HEK293 (cell line): ENCODE results near the gene HEMGN.

ENCODE experiments used
- EGR2 ChIP-seq: fragments of 450-650 bp; formaldehyde crosslinking; IDR thresholded peaks from 2 replicates; pipeline ENCODE4 v1.5.1; 2016; ENCODE audit warnings: low read depth, missing biosample characterization, missing genetic modification characterization
- MEIS1 ChIP-seq: sonication (generic); formaldehyde crosslinking; IDR thresholded peaks from 2 replicates; pipeline ENCODE4 v1.8.1; 2022; ENCODE audit warnings: missing genetic modification reagents, mild to moderate bottlenecking, borderline replicate concordance
- MYNN ChIP-seq: fragments of 450-650 bp; formaldehyde crosslinking; IDR thresholded peaks from 2 replicates; pipeline ENCODE4 v1.5.1; 2016; ENCODE audit warnings: missing biosample characterization, missing genetic modification characterization, borderline replicate concordance
- MZF1 ChIP-seq: fragments of 450-650 bp; formaldehyde crosslinking; IDR thresholded peaks from 2 replicates; pipeline ENCODE4 v1.5.1; 2017; ENCODE audit warnings: missing biosample characterization, missing genetic modification characterization, borderline replicate concordance
- SALL2 ChIP-seq: fragments of 450-650 bp; formaldehyde crosslinking; IDR thresholded peaks from 2 replicates; pipeline ENCODE4 v1.5.0; 2017; ENCODE audit warnings: missing biosample characterization, mild to moderate bottlenecking, missing genetic modification characterization, borderline replicate concordance
- TCF7L2 ChIP-seq: IDR thresholded peaks from 2 replicates; pipeline ENCODE4 v1.6.1; 2011; ENCODE audit warnings: low read depth, mild to moderate bottlenecking, inconsistent platforms, low read length, moderate library complexity, borderline replicate concordance
- WT1 ChIP-seq: fragments of 450-650 bp; formaldehyde crosslinking; IDR thresholded peaks from 2 replicates; pipeline ENCODE4 v1.5.1; 2016; ENCODE audit warnings: missing biosample characterization, missing genetic modification characterization
- ZFP41 ChIP-seq: fragments of 450-650 bp; formaldehyde crosslinking; IDR thresholded peaks from 2 replicates; pipeline ENCODE4 v1.5.1; 2016; ENCODE audit warnings: missing biosample characterization, missing genetic modification characterization, borderline replicate concordance
- ZNF112 ChIP-seq: fragments of 450-650 bp; formaldehyde crosslinking; IDR thresholded peaks from 2 replicates; pipeline ENCODE4 v1.5.0; 2017; ENCODE audit warnings: missing biosample characterization, missing genetic modification characterization
- ZNF121 ChIP-seq: fragments of 450-650 bp; formaldehyde crosslinking; IDR thresholded peaks from 2 replicates; pipeline ENCODE4 v1.5.1; 2016; ENCODE audit warnings: missing biosample characterization, missing genetic modification characterization
- ZNF138 ChIP-seq: fragments of 450-650 bp; formaldehyde crosslinking; IDR thresholded peaks from 2 replicates; pipeline ENCODE4 v1.5.1; 2016; ENCODE audit warnings: missing biosample characterization, missing genetic modification characterization, borderline replicate concordance
- ZNF146 ChIP-seq: fragments of 450-650 bp; formaldehyde crosslinking; IDR thresholded peaks from 2 replicates; pipeline ENCODE4 v1.5.1; 2016; ENCODE audit warnings: missing biosample characterization, missing genetic modification characterization
- ZNF16 ChIP-seq: fragments of 450-650 bp; formaldehyde crosslinking; IDR thresholded peaks from 2 replicates; pipeline ENCODE4 v1.5.1; 2016; ENCODE audit warnings: low read depth, missing biosample characterization, missing genetic modification characterization
- ZNF184 ChIP-seq: fragments of 450-650 bp; IDR thresholded peaks from 2 replicates; pipeline ENCODE4 v1.5.1; 2018; ENCODE audit warnings: missing biosample characterization, mild to moderate bottlenecking, missing genetic modification characterization
- ZNF2 ChIP-seq: fragments of 450-650 bp; formaldehyde crosslinking; IDR thresholded peaks from 2 replicates; pipeline ENCODE4 v1.5.1; 2016; ENCODE audit warnings: missing biosample characterization, missing genetic modification characterization
- ZNF223 ChIP-seq: fragments of 450-650 bp; formaldehyde crosslinking; IDR thresholded peaks from 2 replicates; pipeline ENCODE4 v1.5.1; 2016; ENCODE audit warnings: missing biosample characterization, missing genetic modification characterization
- ZNF23 ChIP-seq: fragments of 450-650 bp; formaldehyde crosslinking; IDR thresholded peaks from 2 replicates; pipeline ENCODE4 v1.5.1; 2016; ENCODE audit warnings: missing biosample characterization, missing genetic modification characterization, borderline replicate concordance
- ZNF311 ChIP-seq: fragments of 450-650 bp; formaldehyde crosslinking; IDR thresholded peaks from 2 replicates; pipeline ENCODE4 v1.5.1; 2017; ENCODE audit warnings: missing biosample characterization, missing genetic modification characterization, borderline replicate concordance
- ZNF510 ChIP-seq: fragments of 450-650 bp; formaldehyde crosslinking; IDR thresholded peaks from 2 replicates; pipeline ENCODE4 v1.5.1; 2018; ENCODE audit warnings: mild to moderate bottlenecking, missing genetic modification characterization, missing biosample characterization; ENCODE audit not compliant: insufficient replicate concordance
- ZNF600 ChIP-seq: fragments of 450-650 bp; formaldehyde crosslinking; IDR thresholded peaks from 2 replicates; pipeline ENCODE4 v1.5.1; 2016; ENCODE audit warnings: missing biosample characterization, missing genetic modification characterization
- ZNF654 ChIP-seq: fragments of 450-650 bp; formaldehyde crosslinking; IDR thresholded peaks from 2 replicates; pipeline ENCODE4 v1.5.1; 2016; ENCODE audit warnings: low read depth, missing biosample characterization, missing genetic modification characterization
- ZNF76 ChIP-seq: fragments of 450-650 bp; formaldehyde crosslinking; IDR thresholded peaks from 2 replicates; pipeline ENCODE4; 2016; ENCODE audit warnings: low read depth, missing biosample characterization, missing genetic modification characterization, borderline replicate concordance
- ZSCAN16 ChIP-seq: fragments of 450-650 bp; formaldehyde crosslinking; IDR thresholded peaks from 2 replicates; pipeline ENCODE4 v1.5.1; 2016; ENCODE audit warnings: missing biosample characterization, missing genetic modification characterization
- TF ChIP-seq, protein P1 (sequence below): fragments of 450-650 bp; formaldehyde crosslinking; IDR thresholded peaks from 2 replicates; pipeline ENCODE4 v1.5.1; 2017; ENCODE audit warnings: missing biosample characterization, missing genetic modification characterization
- TF ChIP-seq, protein P2 (sequence below): fragments of 450-650 bp; formaldehyde crosslinking; IDR thresholded peaks from 2 replicates; pipeline ENCODE4 v1.5.1; 2016; ENCODE audit warnings: missing biosample characterization, missing genetic modification characterization
- TF ChIP-seq, protein P3 (sequence below): fragments of 450-650 bp; formaldehyde crosslinking; IDR thresholded peaks from 2 replicates; pipeline ENCODE4 v1.5.1; 2016; ENCODE audit warnings: missing biosample characterization, missing genetic modification characterization
- TF ChIP-seq, protein P4 (sequence below): fragments of 450-650 bp; formaldehyde crosslinking; conservative IDR thresholded peaks from 2 replicates; pipeline ENCODE4 v1.5.1; 2016; ENCODE audit warnings: low read depth, missing biosample characterization, missing genetic modification characterization
- TF ChIP-seq, protein P5 (sequence below): IDR thresholded peaks from 2 replicates; pipeline ENCODE4 v1.6.1; 2011; ENCODE audit warnings: mild to moderate bottlenecking, low read depth, low read length, borderline replicate concordance

Gene HEMGN

DNA sequence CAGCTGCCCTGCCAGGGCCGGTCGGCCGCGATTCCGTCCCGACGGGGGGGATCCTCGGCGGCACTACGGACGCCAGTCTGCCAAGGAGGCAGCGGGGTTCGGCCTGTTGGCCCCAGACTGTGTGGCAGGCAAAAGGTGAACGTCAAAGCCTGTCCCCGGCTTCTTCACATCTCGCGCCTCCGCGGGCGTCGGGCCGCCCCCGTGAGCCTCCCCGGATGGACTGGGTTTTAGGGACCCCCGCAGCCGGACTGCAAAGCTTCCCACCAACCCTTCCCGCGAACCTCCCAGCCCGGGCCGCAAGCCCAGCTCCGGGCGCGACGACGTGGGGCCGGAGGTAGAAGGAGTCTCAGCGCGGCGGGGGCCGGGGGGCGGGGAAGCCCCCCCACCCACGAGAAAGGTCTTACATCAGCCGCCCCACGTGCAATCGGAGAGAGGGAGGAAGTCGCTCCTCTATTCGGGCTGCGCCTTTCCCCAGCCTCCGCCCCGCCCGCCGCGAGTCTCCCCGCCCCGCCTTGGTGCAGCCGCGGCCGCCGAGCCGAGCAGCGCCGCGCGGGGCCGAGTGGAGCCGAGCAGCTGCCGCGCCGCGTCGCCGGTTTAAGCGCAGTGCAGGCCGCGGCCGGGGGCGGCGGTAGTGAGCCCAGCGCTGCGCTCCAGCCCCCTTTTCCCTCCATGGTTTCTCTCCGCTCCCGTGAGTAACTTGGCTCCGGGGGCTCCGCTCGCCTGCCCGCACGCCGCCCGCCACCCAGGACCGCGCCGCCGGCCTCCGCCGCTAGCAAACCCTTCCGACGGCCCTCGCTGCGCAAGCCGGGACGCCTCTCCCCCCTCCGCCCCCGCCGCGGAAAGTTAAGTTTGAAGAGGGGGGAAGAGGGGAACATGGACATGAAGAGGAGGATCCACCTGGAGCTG, 45.0 kb upstream of the HEMGN start, which contains the start of gene ANP32B (continued):
- TF ChIP-seq, protein P1, sequence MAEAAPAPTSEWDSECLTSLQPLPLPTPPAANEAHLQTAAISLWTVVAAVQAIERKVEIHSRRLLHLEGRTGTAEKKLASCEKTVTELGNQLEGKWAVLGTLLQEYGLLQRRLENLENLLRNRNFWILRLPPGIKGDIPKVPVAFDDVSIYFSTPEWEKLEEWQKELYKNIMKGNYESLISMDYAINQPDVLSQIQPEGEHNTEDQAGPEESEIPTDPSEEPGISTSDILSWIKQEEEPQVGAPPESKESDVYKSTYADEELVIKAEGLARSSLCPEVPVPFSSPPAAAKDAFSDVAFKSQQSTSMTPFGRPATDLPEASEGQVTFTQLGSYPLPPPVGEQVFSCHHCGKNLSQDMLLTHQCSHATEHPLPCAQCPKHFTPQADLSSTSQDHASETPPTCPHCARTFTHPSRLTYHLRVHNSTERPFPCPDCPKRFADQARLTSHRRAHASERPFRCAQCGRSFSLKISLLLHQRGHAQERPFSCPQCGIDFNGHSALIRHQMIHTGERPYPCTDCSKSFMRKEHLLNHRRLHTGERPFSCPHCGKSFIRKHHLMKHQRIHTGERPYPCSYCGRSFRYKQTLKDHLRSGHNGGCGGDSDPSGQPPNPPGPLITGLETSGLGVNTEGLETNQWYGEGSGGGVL (tag by site-specific recombination) = peak; percentile 56
- TF ChIP-seq ZNF23 (no peak), ZNF184 (tag by site-specific recombination) (no peak), ZSCAN16 (tag by site-specific recombination) (no peak), ZNF146 (tag by site-specific recombination) (no peak), ZNF510 (tag by site-specific recombination) (no peak), ZFP41 (tag by site-specific recombination) (no peak), ZNF121 (tag by site-specific recombination) (0 out of 2 replicates have a peak, but pooled peaks have one; percentile 53), ZNF76 (tag by site-specific recombination) (peak; percentile 57; the same call in 1 of the 2 replicates), EGR2 (peak; percentile 67), ZNF112 (tag by site-specific recombination) (no peak), SALL2 (tag by site-specific recombination) (no peak), MYNN (tag by site-specific recombination) (no peak), MZF1 (tag by site-specific recombination) (no peak), ZNF311 (no peak), MEIS1 (CRISPR knock-in tag) (no peak), ZNF16 (tag by site-specific recombination) (no peak), ZNF2 (tag by site-specific recombination) (peak; percentile 73), ZNF223 (no peak), ZNF138 (tag by site-specific recombination) (no peak), ZNF654 (no peak), ZNF600 (tag by site-specific recombination) (peak; percentile 54; the same call in 1 of the 2 replicates), TCF7L2 (no peak), WT1 (tag by site-specific recombination) (peak; percentile 54)
- TF ChIP-seq, protein P2, sequence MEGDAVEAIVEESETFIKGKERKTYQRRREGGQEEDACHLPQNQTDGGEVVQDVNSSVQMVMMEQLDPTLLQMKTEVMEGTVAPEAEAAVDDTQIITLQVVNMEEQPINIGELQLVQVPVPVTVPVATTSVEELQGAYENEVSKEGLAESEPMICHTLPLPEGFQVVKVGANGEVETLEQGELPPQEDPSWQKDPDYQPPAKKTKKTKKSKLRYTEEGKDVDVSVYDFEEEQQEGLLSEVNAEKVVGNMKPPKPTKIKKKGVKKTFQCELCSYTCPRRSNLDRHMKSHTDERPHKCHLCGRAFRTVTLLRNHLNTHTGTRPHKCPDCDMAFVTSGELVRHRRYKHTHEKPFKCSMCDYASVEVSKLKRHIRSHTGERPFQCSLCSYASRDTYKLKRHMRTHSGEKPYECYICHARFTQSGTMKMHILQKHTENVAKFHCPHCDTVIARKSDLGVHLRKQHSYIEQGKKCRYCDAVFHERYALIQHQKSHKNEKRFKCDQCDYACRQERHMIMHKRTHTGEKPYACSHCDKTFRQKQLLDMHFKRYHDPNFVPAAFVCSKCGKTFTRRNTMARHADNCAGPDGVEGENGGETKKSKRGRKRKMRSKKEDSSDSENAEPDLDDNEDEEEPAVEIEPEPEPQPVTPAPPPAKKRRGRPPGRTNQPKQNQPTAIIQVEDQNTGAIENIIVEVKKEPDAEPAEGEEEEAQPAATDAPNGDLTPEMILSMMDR = peak; percentile 31; the same call in 1 of the 2 replicates
- TF ChIP-seq, protein P3, sequence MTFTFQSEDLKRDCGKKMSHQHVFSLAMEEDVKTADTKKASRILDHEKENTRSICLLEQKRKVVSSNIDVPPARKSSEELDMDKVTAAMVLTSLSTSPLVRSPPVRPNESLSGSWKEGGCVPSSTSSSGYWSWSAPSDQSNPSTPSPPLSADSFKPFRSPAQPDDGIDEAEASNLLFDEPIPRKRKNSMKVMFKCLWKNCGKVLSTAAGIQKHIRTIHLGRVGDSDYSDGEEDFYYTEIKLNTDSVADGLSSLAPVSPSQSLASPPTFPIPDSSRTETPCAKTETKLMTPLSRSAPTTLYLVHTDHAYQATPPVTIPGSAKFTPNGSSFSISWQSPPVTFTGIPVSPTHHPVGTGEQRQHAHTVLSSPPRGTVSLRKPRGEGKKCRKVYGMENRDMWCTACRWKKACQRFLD (tag by site-specific recombination) = no peak
- TF ChIP-seq, protein P4, sequence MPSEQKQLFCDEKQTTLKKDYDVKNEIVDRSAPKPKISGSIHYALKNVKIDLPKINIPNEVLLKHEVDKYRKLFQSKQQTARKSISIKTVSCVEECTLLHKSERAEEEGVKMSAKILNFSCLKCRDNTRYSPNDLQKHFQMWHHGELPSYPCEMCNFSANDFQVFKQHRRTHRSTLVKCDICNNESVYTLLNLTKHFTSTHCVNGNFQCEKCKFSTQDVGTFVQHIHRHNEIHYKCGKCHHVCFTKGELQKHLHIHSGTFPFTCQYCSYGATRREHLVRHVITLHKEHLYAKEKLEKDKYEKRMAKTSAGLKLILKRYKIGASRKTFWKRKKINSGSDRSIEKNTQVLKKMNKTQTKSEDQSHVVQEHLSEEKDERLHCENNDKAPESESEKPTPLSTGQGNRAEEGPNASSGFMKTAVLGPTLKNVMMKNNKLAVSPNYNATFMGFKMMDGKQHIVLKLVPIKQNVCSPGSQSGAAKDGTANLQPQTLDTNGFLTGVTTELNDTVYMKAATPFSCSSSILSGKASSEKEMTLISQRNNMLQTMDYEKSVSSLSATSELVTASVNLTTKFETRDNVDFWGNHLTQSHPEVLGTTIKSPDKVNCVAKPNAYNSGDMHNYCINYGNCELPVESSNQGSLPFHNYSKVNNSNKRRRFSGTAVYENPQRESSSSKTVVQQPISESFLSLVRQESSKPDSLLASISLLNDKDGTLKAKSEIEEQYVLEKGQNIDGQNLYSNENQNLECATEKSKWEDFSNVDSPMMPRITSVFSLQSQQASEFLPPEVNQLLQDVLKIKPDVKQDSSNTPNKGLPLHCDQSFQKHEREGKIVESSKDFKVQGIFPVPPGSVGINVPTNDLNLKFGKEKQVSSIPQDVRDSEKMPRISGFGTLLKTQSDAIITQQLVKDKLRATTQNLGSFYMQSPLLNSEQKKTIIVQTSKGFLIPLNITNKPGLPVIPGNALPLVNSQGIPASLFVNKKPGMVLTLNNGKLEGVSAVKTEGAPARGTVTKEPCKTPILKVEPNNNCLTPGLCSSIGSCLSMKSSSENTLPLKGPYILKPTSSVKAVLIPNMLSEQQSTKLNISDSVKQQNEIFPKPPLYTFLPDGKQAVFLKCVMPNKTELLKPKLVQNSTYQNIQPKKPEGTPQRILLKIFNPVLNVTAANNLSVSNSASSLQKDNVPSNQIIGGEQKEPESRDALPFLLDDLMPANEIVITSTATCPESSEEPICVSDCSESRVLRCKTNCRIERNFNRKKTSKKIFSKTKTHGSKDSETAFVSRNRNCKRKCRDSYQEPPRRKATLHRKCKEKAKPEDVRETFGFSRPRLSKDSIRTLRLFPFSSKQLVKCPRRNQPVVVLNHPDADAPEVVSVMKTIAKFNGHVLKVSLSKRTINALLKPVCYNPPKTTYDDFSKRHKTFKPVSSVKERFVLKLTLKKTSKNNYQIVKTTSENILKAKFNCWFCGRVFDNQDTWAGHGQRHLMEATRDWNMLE = no peak
- TF ChIP-seq, protein P5, sequence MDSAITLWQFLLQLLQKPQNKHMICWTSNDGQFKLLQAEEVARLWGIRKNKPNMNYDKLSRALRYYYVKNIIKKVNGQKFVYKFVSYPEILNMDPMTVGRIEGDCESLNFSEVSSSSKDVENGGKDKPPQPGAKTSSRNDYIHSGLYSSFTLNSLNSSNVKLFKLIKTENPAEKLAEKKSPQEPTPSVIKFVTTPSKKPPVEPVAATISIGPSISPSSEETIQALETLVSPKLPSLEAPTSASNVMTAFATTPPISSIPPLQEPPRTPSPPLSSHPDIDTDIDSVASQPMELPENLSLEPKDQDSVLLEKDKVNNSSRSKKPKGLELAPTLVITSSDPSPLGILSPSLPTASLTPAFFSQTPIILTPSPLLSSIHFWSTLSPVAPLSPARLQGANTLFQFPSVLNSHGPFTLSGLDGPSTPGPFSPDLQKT = no peak
